PFSK-1 (cell line): ENCODE data around the gene C2CD2L.
A peak's percentile ranks its signal among the peaks of the same experiment; 100 is the strongest.

Experiments
- FOXP2 ChIP-seq: optimal IDR thresholded peaks from 2 replicates; pipeline ENCODE3; 2011; ENCODE audit warnings: borderline replicate concordance, control low read depth, inconsistent platforms; ENCODE audit not compliant: insufficient read depth; ENCODE audit errors: extremely low read length, extremely low read depth
- POLR2AphosphoS5 ChIP-seq: IDR thresholded peaks from 2 replicates; pipeline ENCODE4 v1.6.1; 2012; ENCODE audit warnings: low read depth, mild to moderate bottlenecking, control low read depth, low read length, moderate library complexity
- SIN3A ChIP-seq: IDR thresholded peaks from 2 replicates; pipeline ENCODE4 v1.6.1; 2012; ENCODE audit warnings: mild to moderate bottlenecking, low read length, moderate library complexity, borderline replicate concordance; ENCODE audit not compliant: insufficient read depth
- TAF1 ChIP-seq: IDR thresholded peaks from 2 replicates; pipeline ENCODE4 v1.6.1; 2012; ENCODE audit warnings: low read length, control low read depth, borderline replicate concordance; ENCODE audit not compliant: insufficient read depth
- TF ChIP-seq, protein P1 (sequence below), 2 experiments: IDR thresholded peaks; 2 replicates each; pipeline versions ENCODE4 v1.6.1 to v1.8.0; 2011 to 2012; ENCODE audit warnings: low read depth in 2 of 2, low read length in 2 of 2, control low read depth in 1 of 2, inconsistent platforms in 1 of 2, mild to moderate bottlenecking in 1 of 2, moderate library complexity in 1 of 2; ENCODE audit not compliant: insufficient read depth in 1 of 2

C2CD2L gene

GRCh38 chr11:119148720-119149017 lies 41.5 kb downstream of the C2CD2L start:
- TF ChIP-seq FOXP2 (no peak), POLR2AphosphoS5 (no peak)

- TF ChIP-seq, protein P1, sequence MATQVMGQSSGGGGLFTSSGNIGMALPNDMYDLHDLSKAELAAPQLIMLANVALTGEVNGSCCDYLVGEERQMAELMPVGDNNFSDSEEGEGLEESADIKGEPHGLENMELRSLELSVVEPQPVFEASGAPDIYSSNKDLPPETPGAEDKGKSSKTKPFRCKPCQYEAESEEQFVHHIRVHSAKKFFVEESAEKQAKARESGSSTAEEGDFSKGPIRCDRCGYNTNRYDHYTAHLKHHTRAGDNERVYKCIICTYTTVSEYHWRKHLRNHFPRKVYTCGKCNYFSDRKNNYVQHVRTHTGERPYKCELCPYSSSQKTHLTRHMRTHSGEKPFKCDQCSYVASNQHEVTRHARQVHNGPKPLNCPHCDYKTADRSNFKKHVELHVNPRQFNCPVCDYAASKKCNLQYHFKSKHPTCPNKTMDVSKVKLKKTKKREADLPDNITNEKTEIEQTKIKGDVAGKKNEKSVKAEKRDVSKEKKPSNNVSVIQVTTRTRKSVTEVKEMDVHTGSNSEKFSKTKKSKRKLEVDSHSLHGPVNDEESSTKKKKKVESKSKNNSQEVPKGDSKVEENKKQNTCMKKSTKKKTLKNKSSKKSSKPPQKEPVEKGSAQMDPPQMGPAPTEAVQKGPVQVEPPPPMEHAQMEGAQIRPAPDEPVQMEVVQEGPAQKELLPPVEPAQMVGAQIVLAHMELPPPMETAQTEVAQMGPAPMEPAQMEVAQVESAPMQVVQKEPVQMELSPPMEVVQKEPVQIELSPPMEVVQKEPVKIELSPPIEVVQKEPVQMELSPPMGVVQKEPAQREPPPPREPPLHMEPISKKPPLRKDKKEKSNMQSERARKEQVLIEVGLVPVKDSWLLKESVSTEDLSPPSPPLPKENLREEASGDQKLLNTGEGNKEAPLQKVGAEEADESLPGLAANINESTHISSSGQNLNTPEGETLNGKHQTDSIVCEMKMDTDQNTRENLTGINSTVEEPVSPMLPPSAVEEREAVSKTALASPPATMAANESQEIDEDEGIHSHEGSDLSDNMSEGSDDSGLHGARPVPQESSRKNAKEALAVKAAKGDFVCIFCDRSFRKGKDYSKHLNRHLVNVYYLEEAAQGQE (IDR thresholded peaks at IDR 0.05; ENCODE audit: insufficient read depth in 1 of 2, low read depth in 2 of 2, low read length in 2 of 2), result no peak
- no peak for TF ChIP-seq POLR2AphosphoS5
- peak; percentile 8 for TF ChIP-seq FOXP2
- no peak for TF ChIP-seq SIN3A
- no peak for TF ChIP-seq TAF1
These were observed 42.1 kb downstream of the C2CD2L start, which contains the start of gene ABCG4 for GRCh38 chr11:119149018-119149785. Gene ABCG4 (plus strand): TSS chr11:119149052. CDS start chr11:119149966, 914 bp downstream.

DNA sequence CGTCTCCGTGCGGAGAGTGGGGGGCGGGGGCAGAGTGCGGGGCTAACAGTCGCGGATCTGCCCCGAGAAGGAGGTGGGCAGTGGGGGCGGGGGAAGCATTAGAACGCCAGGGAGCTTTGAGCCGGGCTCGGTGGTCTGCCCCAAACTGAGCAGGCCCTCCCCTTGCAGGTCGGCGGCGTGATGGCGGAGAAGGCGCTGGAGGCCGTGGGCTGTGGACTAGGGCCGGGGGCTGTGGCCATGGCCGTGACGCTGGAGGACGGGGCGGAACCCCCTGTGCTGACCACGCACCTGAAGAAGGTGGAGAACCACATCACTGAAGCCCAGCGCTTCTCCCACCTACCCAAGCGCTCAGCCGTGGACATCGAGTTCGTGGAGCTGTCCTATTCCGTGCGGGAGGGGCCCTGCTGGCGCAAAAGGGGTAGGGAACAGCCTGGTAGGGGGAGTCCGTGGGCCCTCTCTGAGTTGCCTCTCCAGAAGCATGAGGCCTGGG lies 42.7 kb downstream of the C2CD2L start:
- TF ChIP-seq POLR2AphosphoS5 (no peak), TAF1 (no peak)

GRCh38 chr11:119152043-119152442 lies 44.9 kb downstream of the C2CD2L start:
- TF ChIP-seq TAF1 (no peak), SIN3A (no peak), POLR2AphosphoS5 (no peak), FOXP2 (no peak)
- TF ChIP-seq, protein P1 (IDR thresholded peaks at IDR 0.05; ENCODE audit: insufficient read depth in 1 of 2, low read depth in 2 of 2, low read length in 2 of 2), result no peak

- TF ChIP-seq POLR2AphosphoS5, result no peak
- no peak for TF ChIP-seq FOXP2
- TF ChIP-seq, protein P1 (IDR thresholded peaks at IDR 0.05; ENCODE audit: insufficient read depth in 1 of 2, low read depth in 2 of 2, low read length in 2 of 2), result no peak
- TF ChIP-seq SIN3A, result no peak
- TF ChIP-seq TAF1, result no peak
These were observed 45.5 kb downstream of the C2CD2L start for GRCh38 chr11:119152604-119153003.

GRCh38 chr11:119153049-119153818 lies 46.1 kb downstream of the C2CD2L start:
- TF ChIP-seq FOXP2 (no peak), POLR2AphosphoS5 (no peak), TAF1 (no peak), SIN3A (no peak)
- TF ChIP-seq, protein P1 (IDR thresholded peaks at IDR 0.05; ENCODE audit: insufficient read depth in 1 of 2, low read depth in 2 of 2, low read length in 2 of 2), result no peak
